Right renal cortex interstitium (tissue), 3 donors: ENCODE measurements around the gene PTPN7. TPM values are rescaled to one million over a fixed set of nuclear protein-coding genes. Genes with fewer than 3 reads are reported as not detected.
"Not testable (repeated sequence)": the region's sequence is repeated elsewhere in the genome, so short reads cannot be mapped to it uniquely, and the experiment has no call there.

Source experiments
- DNase-seq, 3 donors: peaks; one replicate each; pipeline ENCODE4 v3.0.0-alpha.2; 2013; ENCODE audit warnings: low read depth in 3 of 3, low spot score in 2 of 3
- polyA plus RNA-seq, 3 donors: library from polyadenylated mRNA; unstranded; fragments of 120-200 nt; gene quantifications; one replicate each; pipeline ENCODE4 v1.2.1, GENCODE V29; 2013; ENCODE audit not compliant: insufficient read length in 3 of 3

Gene PTPN7
- polyA plus RNA-seq, result 1 to 10 TPM in 1 of 3 donors, under 1 TPM in 2; 0.89 to 1.6 (median 0.92) TPM

DNA sequence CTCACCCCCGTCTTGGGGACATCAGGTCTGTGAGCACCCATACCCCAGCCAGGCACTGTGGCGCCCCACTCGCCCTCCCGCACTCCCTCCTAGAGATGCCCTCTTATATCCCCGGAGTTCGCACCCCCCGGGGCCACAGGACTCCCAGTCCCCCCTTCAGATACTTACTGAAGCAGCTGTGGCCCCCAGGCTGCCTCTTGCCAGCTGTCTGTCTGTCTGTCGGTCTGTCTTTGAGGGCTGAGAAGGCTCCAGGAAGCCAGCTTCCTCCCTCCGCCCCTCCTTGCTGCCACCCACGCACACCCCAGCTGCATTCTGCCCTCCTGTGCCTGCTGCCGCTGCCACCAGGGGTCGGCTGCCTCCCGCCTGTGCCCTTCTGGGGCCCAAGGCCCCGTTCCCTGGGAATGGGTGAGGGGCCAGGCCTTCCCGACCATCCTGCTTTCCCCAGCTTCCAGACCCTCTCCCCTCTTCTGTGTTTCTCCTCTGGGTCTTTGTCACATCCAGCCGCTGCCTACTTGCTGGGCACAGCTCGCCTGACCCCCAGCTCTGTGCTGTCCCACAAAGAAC, at the start of gene PTPN7:
Gene PTPN7, minus strand, starts transcription at position 226 of the 564 bp plus-strand sequence. CDS start 1,200 bp downstream, outside the sequence.
- no peak for DNase-seq

- no peak for DNase-seq
These were observed 48.0 kb upstream of the PTPN7 start for GRCh38 chr1:202208351-202208857.

GRCh38 chr1:202207292-202207691, 46.9 kb upstream of the PTPN7 start:
- no peak for DNase-seq

DNA sequence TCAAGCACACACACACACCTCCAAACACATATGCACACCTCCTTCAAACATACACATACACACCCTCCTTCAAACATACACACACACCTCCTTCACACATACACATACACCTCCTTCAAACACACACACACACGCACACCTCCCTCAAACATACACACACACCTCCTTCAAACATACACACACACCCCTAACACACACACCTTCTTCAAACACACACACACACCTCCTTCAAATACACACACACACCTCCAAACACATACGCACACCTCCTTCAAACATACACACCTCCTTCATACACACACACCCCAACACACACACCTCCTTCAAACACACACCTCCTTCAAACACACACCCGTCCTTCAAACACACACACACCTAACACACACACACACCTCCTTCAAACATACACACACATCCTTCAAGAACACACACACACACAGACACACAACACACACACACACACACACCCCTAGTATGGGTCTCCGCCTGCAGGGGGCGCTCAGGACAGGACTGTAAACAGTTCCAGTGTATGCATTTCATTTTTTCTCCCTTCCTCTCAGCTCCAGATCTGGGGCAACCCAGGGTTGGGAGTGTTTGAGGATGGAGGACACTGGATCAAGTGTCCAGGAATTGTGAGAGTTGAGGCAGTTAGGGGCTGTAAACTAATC, 45.3 kb upstream of the PTPN7 start:
- DNase-seq, result no peak

DNA sequence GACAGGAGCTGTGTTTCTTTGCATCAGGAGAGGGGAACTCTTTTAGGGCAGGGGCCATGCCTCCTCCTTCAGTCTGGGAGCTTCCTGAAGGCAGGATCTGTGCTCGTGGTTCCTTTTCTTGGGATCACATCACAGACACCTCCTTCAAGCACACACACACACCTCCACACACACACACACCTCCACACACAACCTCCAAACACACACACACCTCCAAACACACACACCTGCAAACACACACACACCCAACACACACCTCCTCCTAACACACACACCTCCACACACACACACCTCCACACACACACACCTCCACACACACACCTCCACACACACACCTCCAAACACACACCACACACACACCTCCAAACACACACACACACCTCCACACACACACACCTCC, 43.7 kb upstream of the PTPN7 start:
- DNase-seq, result no peak

DNA sequence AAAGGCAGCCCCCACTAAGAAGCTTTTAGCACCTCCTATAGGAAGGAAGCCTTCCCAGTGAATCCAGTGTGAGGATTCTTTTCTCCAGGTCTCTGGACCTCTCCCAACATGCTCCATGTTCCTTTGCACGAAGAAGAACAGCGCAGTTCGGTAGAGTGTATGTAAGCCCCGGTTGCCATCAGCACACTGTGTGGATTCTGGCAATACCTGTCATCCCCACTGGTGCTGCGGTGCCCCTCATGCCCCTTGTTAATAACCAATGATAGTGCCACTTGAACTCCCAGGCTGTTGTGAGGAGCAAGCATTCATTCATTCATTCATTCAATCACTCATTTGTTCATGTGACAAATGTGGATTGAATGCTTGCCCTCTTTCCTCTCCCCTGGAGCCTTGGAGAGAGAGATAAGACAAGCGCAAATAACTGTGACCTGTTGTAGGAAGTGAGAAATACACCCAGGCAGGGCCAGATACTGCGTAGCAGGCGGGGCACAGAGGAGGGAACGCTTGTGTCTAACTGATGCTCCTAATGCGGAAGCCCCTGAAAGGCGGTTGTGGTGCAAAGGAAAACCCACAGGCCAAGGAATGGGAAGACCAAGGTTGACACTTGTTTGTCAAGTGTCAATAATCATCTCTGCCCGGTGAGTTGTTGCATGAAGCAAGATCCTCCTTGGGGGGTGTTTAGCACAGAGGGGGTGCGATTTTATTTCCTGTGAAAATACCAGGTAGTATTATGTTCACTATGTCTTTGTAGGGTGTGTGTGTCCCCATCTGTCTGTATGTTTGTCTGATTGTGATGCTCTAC, 43.0 kb upstream of the PTPN7 start:
- DNase-seq, result no peak

- no peak for DNase-seq
These were observed 42.2 kb upstream of the PTPN7 start for GRCh38 chr1:202202500-202203168.

GRCh38 chr1:202201971-202202370, 41.6 kb upstream of the PTPN7 start:
- no peak for DNase-seq

GRCh38 chr1:202201266-202201665, 40.9 kb upstream of the PTPN7 start:
- DNase-seq, result no peak

GRCh38 chr1:202200669-202201068, 40.3 kb upstream of the PTPN7 start:
- DNase-seq, result no peak

DNA sequence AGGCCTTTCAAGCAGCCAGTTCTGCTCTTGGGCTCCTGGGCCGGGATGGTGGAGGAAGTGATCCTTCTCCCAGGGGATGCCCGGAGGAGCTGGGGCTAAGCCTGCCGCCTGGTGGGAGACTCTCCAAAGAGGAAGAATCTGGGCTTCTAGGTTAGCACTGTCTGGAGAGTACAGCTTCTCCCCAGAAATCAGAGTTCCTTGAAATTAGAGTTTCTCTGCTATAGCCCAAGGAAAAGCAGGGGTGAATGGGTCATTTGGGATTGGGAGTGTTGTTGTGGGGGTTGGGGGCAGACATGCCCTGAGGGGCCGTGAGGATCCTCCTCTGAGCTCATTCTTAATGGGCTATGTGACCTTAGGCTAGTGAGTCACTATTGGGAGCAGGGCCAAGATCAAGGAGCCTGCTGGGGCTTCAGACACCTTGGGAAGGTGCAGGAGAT, 39.7 kb upstream of the PTPN7 start:
- DNase-seq, result no peak

GRCh38 chr1:202199040-202199889, 38.9 kb upstream of the PTPN7 start:
- no peak for DNase-seq

- DNase-seq, result no peak
These were observed 37.9 kb upstream of the PTPN7 start for GRCh38 chr1:202198366-202198724.

- no peak for DNase-seq
These were observed 37.4 kb upstream of the PTPN7 start for GRCh38 chr1:202197653-202198365.

DNA sequence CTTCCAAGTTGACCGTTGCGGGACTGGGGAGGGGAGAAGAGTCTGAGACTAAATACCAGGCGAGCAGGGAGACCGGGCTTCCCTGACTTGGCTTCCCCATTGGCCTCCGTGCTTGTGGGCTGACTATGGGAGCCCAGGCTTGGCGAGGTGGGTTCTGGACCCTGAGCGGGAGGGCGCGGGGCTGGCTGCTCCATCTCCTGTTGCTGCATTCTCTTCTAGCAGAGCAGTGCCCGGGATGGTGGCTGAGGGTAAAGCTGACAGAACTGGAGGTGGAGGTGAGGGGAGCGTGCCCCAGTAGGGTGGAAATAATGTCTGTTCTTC, 33.9 kb upstream of the PTPN7 start:
- no peak for DNase-seq

DNA sequence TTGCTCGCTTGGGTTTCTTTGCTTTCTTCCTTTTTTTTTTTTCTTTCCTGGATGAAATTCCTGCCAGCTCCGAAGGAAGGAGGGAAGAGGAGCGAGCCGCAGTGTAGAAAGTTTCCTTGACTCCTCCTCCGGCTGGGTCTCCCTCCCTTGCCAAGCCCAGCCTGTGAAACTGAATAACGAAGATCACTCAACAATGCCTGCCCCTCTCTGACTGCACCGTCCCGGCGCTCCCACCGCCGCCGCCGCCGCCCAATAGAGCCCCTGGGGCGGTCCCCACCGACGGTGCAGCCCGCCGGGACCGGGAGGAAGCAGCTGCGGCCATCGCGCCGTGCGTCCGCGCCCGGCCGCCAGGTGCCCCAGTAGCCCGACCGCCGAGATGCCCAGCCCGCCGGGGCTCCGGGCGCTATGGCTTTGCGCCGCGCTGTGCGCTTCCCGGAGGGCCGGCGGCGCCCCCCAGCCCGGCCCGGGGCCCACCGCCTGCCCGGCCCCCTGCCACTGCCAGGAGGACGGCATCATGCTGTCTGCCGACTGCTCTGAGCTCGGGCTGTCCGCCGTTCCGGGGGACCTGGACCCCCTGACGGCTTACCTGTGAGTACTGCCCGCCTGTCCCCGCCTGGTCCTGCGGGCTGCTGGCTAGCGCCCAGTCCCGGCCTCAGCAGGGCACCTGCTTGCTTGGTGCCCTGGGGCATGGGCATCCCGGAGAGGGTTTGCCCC, 33.4 kb upstream of the PTPN7 start, which contains the start of gene LGR6:
Gene LGR6, plus strand, starts transcription at position 186 of the 714 bp plus-strand sequence. Its CDS starts 191 bp downstream, at position 377.
- DNase-seq, result no peak

- no peak for DNase-seq
These were observed 32.6 kb upstream of the PTPN7 start for GRCh38 chr1:202192770-202193613.

- not testable (repeated sequence) for DNase-seq
These were observed 31.0 kb upstream of the PTPN7 start for GRCh38 chr1:202191391-202191790.
